HG03066 (cell line): ENCODE data around the gene ZACN.

Source experiments
- ATAC-seq: cut with Tn5 transposase; IDR thresholded peaks from one replicate; pipeline ENCODE4 v1.9.1; 2021; ENCODE audit warnings: low read depth; ENCODE audit not compliant: unreplicated experiment

ZACN gene

DNA sequence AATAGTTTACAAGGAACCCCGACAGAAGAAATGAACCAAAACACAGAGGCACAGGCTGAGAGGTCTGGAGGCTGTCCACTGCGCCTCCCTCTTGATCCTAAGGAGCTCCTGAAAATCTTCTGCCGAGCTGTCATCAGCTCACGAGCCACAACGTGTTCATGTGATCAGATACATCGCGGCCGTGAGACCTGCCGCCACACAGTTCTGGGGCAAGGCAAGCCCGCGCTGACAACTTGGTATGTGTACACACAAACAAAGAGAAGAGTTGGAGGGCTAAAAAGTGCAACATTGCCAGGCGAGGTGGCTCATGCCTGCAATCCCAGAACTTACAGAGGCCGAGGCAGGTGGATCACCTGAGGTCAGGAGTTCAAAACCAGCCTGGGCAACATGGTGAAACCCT is 17.0 kb downstream of the ZACN start:
- ATAC-seq: no peak

DNA sequence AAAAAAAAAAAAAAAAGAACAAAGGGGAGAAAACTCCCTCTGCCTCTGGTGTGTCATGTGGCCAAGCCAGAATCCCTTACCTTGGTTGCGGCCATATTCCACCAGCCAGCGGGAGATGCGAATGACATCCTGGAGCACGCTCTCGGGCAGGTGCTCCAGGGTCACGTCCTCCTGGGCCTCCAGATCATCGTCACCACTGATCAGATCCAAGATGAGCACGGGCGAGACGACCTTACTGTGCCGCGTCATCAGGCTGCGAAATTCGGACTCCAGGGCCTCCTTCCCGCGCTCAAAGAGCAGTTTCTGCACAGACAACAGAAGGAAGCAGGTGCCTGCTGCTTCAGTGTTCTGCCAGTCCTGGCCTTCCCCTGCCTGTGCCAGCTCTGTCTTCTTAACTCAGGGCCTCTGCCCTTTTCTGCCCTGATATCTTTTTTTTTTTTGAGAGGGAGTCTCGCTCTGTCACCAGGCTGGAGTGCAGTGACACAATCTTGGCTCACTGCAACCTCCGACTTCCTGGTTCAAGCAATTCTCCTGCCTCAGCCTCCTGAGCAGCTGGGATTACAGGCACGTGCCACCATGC is 18.8 kb downstream of the ZACN start:
- ATAC-seq: no peak

DNA sequence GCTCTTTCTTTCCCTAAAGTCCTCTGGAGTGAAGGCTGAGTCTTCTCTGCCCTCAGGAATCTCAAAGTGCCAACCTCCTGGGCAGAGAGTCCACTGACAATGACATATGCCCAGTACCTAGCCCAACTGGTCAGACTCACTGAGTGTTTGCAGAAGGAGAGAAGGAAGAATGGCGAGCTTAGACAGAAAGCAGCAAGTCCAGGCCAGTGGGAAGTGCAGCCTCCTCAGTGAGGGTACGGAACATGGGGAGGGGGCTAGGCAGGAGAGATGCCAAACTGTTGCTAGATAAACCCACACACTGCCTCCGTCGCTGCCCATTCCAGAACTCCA is 23.9 kb downstream of the ZACN start:
- ATAC-seq: no peak

DNA sequence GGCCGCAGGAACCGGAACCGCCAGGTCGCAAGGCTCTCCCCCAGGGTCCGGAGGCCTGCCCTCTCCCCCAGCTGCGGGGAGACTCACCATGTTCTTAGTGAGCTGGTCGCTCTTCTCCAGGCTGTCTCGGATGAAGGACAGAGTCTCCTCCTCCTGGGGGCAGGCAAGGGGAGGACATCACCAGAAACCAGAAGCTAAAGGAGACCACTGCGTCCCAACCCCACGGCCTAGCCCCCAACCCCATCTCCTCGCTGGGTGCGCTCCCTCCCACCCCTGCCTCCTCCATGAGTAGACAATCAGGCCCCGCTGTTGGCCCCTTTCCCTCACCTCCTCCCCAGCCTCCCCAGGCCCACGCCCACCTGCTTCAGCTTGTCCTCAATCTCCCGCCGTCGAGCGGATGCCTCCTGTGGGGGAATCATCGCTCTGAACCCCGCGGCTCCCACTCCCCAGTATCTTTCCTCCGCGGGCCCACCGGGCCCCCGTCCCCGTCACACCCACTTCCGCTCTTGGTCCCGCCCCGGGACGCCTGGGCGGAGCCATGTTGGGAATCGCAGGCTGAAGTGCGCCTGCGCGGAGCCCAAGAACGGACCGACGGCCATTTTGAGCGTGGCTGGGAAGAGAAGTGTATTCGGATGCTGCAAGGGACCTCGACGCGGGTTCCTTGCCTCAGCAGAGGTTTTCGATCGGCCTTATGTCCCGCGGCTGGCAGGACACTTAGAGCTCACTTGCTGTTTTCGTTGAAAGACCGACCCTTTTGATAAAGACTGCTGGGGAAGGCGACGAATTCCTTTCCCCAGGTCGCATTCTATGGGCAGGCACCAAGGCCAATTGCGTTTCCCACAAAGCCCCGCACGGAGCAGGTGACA is 24.5 kb downstream of the ZACN start, which contains the start of gene EXOC7:
EXOC7 (minus strand) TSS at position 514 of the 866 bp plus-strand sequence; CDS start at position 419, 95 bp downstream.
- peak; percentile 71 for ATAC-seq

DNA sequence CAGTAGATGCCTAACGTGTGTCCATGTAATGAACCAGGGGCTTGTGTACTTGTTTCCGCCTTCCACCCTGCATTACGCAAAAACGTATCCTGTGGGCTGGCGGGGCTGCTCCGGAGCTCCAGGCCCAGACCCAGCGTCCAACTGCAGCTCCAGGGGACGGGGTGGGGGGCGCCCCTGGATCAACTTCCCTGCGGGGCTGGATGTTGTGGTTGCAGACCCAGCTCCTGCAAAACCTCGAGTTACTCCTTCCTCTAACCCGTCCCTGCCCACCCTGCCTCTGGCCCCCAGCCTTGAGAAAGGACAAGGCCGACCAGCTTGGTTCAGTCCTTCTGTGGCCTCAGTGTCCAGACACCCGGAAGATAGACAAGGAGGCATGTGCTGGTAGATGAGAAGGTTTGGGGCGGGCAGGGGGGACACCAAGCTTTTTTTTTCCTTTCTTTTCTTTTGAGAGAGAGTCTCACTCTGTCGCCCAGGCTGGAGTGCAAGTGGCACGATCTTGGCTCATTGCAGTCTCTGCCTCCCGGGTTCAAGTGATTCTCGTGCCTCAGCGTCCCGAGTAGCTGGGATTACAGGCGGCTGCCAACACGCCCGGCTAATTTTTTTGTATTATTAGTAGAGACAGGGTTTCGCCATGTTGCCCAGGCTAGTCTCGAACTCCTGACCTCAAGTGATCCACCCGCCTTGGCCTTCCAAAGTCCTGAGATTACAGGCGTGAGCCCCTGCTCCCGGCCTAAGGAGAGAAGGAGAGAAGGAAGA is 25.3 kb downstream of the ZACN start:
- no peak for ATAC-seq

DNA sequence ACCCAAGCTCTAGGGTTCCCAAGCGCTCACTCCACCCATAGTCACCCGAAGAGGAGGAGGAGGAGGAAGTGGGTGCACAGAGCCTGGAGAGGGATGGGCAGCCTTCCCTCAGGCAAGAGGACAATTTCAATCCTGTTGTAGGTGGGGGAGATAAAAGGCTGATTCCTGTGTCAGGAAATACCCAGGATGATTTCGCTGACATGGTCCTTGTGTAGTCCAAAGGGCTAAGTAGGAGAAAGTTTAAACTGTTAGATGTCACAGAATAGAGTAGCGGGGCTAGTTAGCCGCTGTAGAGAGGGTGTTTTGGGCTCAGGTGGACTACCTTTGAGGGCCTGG is 25.9 kb downstream of the ZACN start:
- ATAC-seq: no peak

DNA sequence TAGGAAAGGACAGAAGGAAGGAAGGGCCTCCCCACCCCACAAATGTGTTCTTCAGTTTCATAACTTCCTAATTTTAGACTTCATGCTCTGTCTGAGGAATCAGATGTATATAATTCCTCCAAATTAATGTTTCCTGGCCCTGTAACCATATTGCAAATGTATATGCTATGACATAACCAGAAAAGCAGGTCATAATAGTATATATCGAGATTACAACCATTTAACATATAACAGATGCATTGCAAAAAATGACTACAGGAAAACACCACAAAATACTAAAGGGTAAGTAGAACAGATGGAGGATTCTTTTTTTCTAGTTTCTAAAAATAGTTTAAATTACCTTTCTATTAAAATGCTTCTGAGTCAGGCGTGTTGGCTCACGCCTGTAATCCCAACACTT is 27.7 kb downstream of the ZACN start:
- ATAC-seq: no peak

DNA sequence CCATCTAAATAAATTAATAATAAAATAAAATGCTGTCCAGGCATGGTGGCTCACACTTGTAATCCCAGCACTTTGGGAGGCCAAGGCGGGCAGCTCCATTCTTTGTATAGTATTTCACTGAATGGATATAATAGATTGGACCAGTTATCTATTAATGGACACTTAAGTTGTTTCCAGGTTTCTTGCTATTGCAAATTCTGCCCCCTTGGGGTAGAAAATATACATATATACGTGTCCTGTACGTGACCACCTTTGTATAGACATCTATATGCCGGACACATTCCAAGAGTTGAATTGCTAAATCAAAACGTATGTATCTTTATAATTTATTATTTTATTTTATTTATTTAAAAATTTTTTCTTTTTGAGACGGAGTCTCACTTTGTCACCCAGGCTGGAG is 28.5 kb downstream of the ZACN start:
- no peak for ATAC-seq

DNA sequence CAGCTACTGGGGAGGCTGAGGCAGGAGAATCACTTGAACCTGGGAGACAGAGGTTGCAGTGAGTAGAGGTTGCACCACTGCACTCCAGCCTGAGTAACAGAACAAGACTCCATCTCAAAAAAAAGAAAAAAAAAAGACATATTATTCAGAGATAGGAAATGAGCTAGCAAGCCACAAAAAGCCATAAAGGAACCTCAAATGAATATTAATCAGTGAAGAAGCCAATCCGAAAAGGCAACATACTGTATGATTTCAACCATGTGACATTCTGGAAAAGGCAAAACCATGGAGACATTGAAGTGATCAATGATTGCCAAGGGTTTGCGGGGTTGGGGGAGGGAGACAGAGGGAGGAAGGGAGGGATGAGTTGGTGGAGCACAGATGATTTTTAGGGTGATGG is 33.0 kb downstream of the ZACN start:
- ATAC-seq: no peak

DNA sequence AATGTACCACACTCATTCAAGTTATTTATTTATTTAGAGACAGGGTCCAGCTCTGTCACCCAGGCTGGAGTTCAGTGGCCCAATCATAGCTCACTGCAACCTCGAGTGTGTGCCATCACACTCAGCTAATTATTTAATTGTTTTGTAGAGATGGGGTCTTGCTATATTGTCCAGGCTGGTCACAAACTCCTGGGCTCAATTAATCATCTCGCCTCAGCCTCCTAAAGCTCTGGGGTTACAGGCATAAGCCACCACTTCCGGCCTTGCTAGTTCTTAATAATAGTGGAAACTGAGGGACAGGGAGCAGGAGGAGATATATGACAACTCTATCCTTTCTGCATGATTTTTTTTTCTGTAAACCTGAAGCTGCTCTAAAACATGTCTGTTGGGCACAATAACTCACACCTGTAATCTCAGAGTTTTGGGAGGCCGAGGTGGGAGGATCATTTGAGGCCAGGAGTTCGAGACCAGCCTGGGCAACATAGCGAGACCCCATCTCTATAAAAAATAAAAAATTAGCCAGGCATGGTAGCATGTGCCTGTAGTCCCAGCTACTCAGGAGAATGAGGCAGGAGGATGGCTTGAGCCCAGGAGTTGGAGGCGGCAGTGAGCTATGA is 36.3 kb downstream of the ZACN start:
- ATAC-seq: no peak

DNA sequence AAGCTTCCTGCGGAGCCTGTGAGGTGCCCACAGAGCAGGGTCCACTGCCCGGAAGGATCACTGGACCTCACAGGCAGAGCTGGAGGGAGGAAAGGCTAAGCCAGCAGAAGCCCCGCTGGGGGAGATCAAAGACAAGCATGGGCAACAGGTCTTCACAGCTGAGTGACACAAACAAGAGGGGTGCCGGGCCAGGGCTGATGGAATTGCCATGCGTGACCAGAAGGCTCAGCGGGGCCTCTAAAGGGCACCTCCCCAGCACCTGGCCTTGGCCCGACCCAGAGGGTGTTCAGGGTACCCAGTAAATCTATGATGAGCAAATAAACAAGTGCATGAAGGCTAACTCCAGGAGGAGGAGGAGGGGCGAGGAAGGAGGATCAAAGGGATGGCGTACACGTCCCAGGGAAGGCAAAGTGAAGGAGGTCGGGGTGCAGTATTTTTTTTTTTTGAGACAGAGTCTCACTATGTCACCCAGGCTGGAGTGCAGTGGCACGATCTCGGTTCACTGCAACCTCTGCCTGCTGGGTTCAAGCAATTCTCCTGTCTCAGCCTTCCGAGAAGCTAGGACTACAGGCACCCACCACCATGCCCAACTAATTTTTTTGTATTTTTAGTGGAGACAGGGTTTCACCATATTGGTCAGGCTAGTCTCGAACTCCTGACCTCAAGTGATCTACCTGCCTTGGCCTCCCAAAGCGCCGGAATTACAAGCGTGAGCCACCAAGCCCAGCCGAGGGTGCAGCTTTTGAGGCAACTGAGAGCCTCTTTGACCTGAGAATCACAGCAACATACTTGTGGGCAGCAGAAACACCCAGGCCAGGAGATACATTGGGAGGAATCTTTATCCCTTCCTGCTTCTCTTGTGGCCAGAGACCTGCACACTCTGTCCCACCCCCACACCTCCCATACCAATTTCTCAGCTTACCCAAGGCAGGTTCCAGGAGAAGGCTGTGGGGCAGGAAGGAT is 40.7 kb downstream of the ZACN start:
- ATAC-seq: no peak

DNA sequence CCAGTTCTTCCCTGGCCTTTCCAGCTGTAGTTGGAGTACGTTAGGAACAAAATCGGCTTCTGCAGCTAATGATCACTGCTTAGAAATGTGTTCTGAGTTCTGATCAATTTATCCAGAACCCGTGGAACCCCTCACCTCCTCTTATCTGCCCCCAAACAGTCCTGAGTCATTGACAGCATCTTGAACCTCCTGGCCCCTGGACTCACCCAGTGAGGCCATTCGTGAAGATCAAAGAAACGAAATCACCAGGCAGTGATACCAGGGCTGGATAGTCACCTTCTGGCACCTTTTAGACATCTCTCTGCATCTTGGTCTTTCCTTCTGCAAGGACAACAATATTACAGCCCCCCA is 41.7 kb downstream of the ZACN start:
- ATAC-seq: no peak

DNA sequence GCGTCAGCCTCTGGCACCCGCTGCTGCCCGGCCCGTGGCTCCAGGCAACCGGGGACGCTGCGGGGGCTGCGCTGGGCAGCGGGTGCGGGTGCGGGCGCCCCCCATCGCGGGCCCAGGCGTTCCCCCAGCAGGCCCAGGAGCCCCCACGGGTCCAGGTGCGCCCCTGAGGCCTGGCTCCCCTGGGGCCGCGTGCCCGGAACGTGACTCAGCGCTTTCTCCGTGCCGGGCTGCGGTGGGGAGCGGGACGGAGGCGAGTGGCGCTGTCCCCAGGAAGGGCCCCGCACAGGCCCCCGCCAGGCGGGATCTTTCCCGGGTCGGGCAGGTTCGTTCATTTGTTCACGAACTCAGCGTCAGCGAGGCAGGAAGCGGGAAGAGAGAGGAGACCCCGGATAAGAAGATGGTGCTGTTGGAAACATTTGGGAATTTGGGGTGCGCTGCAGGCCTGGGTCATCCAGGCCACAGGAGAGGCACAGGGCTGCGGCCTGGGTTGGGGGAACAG is 43.0 kb downstream of the ZACN start:
- no peak for ATAC-seq

DNA sequence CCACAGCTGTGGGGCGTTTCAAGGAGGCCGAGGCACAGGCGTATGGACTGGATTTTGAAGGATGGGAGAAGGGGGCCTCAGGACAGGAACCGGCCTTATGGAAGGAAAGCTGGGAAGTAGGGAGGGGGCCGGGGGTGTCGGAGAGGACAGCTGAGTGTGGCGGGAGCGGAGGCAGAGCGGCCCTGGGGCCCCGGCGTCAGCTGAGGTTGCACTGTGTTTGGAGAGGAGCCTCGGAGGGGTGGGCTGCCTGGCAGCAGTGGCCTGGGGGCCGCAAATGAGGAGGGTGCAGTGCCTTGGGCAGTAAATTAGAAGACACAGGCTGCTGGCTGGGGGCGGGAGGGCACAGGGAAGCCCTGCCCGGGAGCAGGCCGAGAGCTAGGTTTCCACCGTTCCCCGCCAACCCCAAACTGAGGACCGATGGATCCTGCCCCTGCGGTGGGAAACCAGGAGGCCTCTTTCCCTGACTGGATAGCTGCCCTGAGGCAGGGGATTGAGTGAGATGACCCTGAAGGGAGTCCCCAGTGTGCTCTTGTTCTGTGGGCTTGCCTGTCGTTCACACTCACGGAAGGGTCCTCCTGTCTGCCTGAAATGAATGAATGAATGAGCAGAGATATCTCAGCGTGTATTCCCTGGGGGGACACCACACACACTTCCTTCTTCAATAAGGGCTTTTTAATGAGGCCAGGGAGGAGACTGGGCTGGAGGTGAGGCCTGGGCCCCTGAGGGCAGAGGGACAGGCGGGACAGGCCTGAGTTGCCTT is 43.6 kb downstream of the ZACN start:
- no peak for ATAC-seq

DNA sequence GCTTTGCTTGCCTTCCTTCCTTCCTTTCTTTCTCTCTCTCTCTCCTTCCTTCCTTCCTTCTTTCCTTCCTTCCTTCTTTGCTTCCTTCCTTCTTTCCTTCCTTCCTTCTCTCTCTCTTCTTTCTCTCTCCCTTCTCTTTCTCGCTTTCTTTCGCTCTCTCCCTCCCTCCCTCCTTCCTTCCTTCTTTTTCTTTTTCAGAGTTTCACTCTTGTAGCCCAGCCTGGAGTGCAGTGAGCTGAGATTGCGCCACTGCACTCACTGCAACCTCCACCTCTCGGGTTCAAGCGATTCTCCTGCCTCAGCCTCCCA is 44.2 kb downstream of the ZACN start:
- ATAC-seq: no peak

DNA sequence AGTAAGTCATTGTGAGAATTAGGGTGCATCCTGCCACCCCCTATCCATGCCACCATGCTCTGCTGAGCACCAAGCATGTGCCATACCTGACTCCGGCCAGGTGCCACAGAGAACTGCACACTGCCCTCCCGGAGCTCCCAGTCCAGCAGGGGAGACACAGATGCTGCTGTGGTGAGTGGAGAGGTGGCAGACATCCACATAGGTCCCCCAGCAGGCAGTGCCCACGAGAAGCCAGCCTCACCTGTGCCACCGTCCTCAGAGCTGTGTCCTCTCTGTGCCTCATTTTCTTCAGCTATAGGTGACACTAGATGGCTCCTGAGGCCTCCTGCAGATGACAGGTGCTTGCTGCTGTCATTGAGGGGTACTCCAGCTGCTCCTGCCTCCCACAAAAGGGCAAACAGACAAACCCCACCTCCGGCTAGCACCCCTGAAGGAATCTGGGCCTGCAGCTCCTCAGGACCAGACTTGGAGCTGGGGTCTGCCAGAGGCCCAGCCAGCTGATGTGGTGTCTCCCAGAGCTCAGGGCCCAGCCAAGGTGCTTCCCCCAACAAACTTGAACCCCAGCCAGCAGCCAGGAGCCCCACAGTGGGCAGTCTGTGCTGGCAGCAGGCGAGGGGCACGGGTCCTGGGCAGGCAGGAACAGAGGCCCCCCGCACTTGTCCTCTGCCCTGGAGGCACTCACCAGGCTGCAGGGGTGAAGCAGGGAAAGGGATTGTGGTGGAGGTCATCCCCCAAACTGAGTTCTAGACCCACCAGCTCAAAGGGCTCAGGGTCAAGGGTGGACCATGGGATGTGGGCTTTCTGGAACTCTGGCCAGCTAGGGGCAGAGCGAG is 45.0 kb downstream of the ZACN start:
- no peak for ATAC-seq

DNA sequence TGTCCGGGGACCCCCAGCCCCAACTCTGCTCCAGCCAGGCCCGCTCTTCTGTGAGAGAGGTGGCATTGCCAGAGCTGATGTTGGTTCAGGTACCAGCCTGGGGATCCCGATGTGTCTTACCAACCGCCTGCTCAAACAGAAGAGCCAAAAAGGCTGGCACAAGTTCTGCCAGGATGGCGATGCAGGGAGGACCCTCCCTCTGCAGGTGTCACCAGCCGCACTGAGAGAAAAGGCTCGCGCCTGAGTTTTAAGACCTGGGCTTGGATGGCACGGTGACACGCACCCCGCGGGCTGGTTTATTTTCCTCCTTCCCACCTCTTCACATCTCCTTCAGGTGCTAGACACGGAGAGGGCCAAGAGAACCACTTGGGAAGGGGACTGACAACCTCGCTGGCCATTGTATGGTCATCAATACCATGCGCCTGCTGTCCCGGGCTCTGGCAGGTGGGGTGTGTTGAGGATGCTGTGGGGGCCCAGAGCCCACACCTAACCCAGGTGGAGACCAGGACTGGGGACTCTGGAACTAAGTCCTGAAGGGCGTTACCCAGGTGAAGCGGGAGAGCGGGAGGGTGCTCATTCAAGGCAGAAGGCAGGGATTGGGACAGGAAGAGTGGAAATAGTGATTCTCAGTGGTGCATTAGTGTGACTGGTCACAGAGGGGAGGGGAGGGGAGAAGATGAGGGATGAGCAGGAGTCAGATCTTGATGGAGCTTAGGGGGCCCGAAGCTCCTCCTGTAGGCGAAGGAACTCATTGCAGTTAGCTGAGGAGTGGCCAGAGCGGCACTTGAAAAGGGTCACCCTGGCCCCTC is 45.8 kb downstream of the ZACN start:
- no peak for ATAC-seq

DNA sequence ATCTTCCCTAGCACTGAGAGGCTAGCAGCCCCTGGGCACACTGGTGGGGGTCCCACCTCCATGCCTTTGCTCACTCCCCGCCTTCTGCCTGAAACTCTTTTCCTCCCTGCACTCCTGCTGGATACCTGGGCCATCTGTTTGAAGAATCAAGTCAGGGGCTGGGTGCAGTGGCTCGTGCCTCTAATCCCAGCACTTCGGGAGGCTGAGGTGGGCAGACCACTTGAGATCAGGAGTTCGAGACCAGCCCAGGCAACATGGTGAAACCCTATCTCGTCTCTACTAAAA is 46.4 kb downstream of the ZACN start:
- ATAC-seq: no peak
